Caco-2 (cell line): ENCODE data around the gene GAREM1. TPM values are rescaled to one million over a fixed set of nuclear protein-coding genes. Genes with fewer than 3 reads are reported as not detected.

Source experiments
- BruUV-seq: library from RNA; stranded (reverse); fragments of 400-500 nt; replicated peaks from 2 replicates; lab custom pipeline; 2021; lab: Mats Ljungman, UMichigan
- CTCF ChIA-PET: fragments of 300-600 bp; sonication (Branson Sonifier 250); formaldehyde crosslinking; loops from one replicate; lab custom pipeline; 2022; ENCODE audit warnings: antibody characterized with exemption; lab: Charles Lee
- POLR2A ChIA-PET: fragments of 300-600 bp; sonication (Branson Sonifier 250); formaldehyde crosslinking; loops from one replicate; lab custom pipeline; 2022; ENCODE audit warnings: antibody characterized with exemption; lab: Charles Lee
- DNase-seq, 2 experiments: peaks; one replicate each; pipeline versions ENCODE4 v3.0.0 to v3.0.0-alpha.2; 2020 to 2022
- H3K27me3 ChIP-seq: replicated peaks from 2 replicates; pipeline ENCODE4 v1.6.0; 2011; ENCODE audit warnings: low read length; ENCODE audit not compliant: control insufficient read depth, insufficient read depth
- H3K36me3 ChIP-seq: 2 replicates; pipeline ENCODE4 v1.5.1; 2011; ENCODE audit warnings: low read length; ENCODE audit not compliant: control insufficient read depth, insufficient read depth
- H3K4me1 ChIP-seq: fragments of 250-450 bp; sonication (Bioruptor Pico); 2 replicates; pipeline ENCODE4 v1.5.1; 2020; ENCODE audit warnings: mild to moderate bottlenecking
- H3K4me3 ChIP-seq: 2 replicates; pipeline ENCODE4 v1.5.1; 2011; ENCODE audit warnings: low read depth, mild to moderate bottlenecking, control low read depth, low read length
- H3K9me3 ChIP-seq: fragments of 250-450 bp; sonication (Bioruptor Pico); 2 replicates; pipeline ENCODE4 v1.5.1; 2020; ENCODE audit warnings: mild to moderate bottlenecking, moderate library complexity
- H3K27ac Mint-ChIP-seq: one replicate; pipeline ENCODE4 v1.8.0; 2022; ENCODE audit warnings: mixed read lengths; ENCODE audit not compliant: unreplicated experiment
- H3K27me3 Mint-ChIP-seq: one replicate; pipeline ENCODE4 v1.8.0; 2022; ENCODE audit warnings: mixed read lengths; ENCODE audit not compliant: insufficient read depth, unreplicated experiment
- H3K36me3 Mint-ChIP-seq: one replicate; pipeline ENCODE4 v1.8.0; 2022; ENCODE audit warnings: mild to moderate bottlenecking, mixed read lengths; ENCODE audit not compliant: insufficient read depth, unreplicated experiment
- H3K4me1 Mint-ChIP-seq: one replicate; pipeline ENCODE4 v1.8.0; 2022; ENCODE audit warnings: low read depth, mixed read lengths; ENCODE audit not compliant: unreplicated experiment
- H3K4me3 Mint-ChIP-seq: one replicate; pipeline ENCODE4 v1.8.0; 2022; ENCODE audit warnings: mild to moderate bottlenecking, moderate library complexity, mixed read lengths; ENCODE audit not compliant: unreplicated experiment
- H3K9me3 Mint-ChIP-seq: one replicate; pipeline ENCODE4 v1.8.0; 2022; ENCODE audit warnings: mixed read lengths; ENCODE audit not compliant: unreplicated experiment
- CTCF ChIP-seq, 2 experiments: fragments of 200-600 bp in 1 of 2; IDR thresholded peaks; 1 replicate in 1 of 2; 2 replicates in 1 of 2; pipeline versions ENCODE4 v1.5.1 to v1.8.0; 2011 to 2022; ENCODE audit warnings: antibody characterized with exemption in 1 of 2, control low read depth in 1 of 2, inconsistent platforms in 1 of 2, low read depth in 1 of 2, low read length in 1 of 2, mild to moderate bottlenecking in 1 of 2, moderate library complexity in 1 of 2; ENCODE audit not compliant: insufficient read depth in 1 of 2, severe bottlenecking in 1 of 2, unreplicated experiment in 1 of 2
- intact Hi-C: fragments of 100-400 bp; cut with micrococcal nuclease; formaldehyde crosslinking; loops from one replicate; pipeline ENCODE4 v1.10.0; 2022; ENCODE audit not compliant: unreplicated experiment
- total RNA-seq: library from RNA; stranded (reverse); gene quantifications from 2 replicates; pipeline ENCODE4 v1.2.3, GENCODE V29; 2022

Gene GAREM1
- total RNA-seq, 1 experiment from 2014 or later = 0.50 TPM

- peaks cover 4% of the 10 kb centered on the region for H3K27me3 Mint-ChIP-seq
- H3K4me3 Mint-ChIP-seq = peak overlapping the region; percentile 81
- ChIA-PET CTCF (no interaction called here), POLR2A (no interaction called here)
- no peaks in the 10 kb centered on the region for H3K9me3 ChIP-seq
- intact Hi-C loops = no loop called here
- no peak for DNase-seq
- H3K36me3 ChIP-seq = no peaks in the 10 kb centered on the region
- no peaks in the 10 kb centered on the region for H3K27me3 ChIP-seq
- TSS peak; percentile 20 for BruUV-seq
- H3K36me3 Mint-ChIP-seq = no peaks in the 10 kb centered on the region
- H3K4me1 ChIP-seq = no peaks in the 10 kb centered on the region
- no peaks in the 10 kb centered on the region for H3K9me3 Mint-ChIP-seq
- no peak overlapping the region for H3K4me3 ChIP-seq
- H3K4me1 Mint-ChIP-seq = no peaks in the 10 kb centered on the region
- H3K27ac Mint-ChIP-seq = no peak overlapping the region
- TF ChIP-seq CTCF (IDR thresholded peaks at IDR 0.05; ENCODE audit: insufficient read depth in 1 of 2, low read depth in 1 of 2, low read length in 1 of 2, severe bottlenecking in 1 of 2, unreplicated experiment in 1 of 2) = no peak
These were observed 1.5 kb downstream of the GAREM1 start for GRCh38 chr18:32469190-32469651.

GRCh38 chr18:32468147-32468845, 2.4 kb downstream of the GAREM1 start:
- no peak for DNase-seq
- H3K27me3 ChIP-seq = no peaks in the 10 kb centered on the region
- CTCF ChIA-PET = no interaction called here
- TF ChIP-seq CTCF (IDR thresholded peaks at IDR 0.05; ENCODE audit: insufficient read depth in 1 of 2, low read depth in 1 of 2, low read length in 1 of 2, severe bottlenecking in 1 of 2, unreplicated experiment in 1 of 2) = no peak
- H3K4me3 ChIP-seq = no peak overlapping the region
- POLR2A ChIA-PET = no interaction called here
- no peaks in the 10 kb centered on the region for H3K4me1 ChIP-seq
- no TSS peak for BruUV-seq
- H3K27me3 Mint-ChIP-seq = peaks cover 4% of the 10 kb centered on the region
- no peaks in the 10 kb centered on the region for H3K9me3 ChIP-seq
- H3K27ac Mint-ChIP-seq = no peak overlapping the region
- intact Hi-C loops = no loop called here
- H3K4me1 Mint-ChIP-seq = no peaks in the 10 kb centered on the region
- no peaks in the 10 kb centered on the region for H3K9me3 Mint-ChIP-seq
- no peak overlapping the region for H3K4me3 Mint-ChIP-seq
- no peaks in the 10 kb centered on the region for H3K36me3 ChIP-seq
- H3K36me3 Mint-ChIP-seq = no peaks in the 10 kb centered on the region

- CTCF ChIA-PET = no interaction called here
- POLR2A ChIA-PET = no interaction called here
These were observed 8.9 kb downstream of the GAREM1 start for GRCh38 chr18:32461709-32462272.

More at GRCh38 chr18:32461709-32462272, 8.9 kb downstream of the GAREM1 start:
- Mint-ChIP-seq H3K4me1 (no peaks in the 10 kb centered on the region), H3K4me3 (no peak overlapping the region), H3K27me3 (no peaks in the 10 kb centered on the region), H3K36me3 (no peaks in the 10 kb centered on the region), H3K27ac (no peak overlapping the region), H3K9me3 (no peaks in the 10 kb centered on the region)
- H3K9me3 ChIP-seq = no peaks in the 10 kb centered on the region
- no peak for DNase-seq
- no peak for TF ChIP-seq CTCF (IDR thresholded peaks at IDR 0.05; ENCODE audit: insufficient read depth in 1 of 2, low read depth in 1 of 2, low read length in 1 of 2, severe bottlenecking in 1 of 2, unreplicated experiment in 1 of 2)
- no peaks in the 10 kb centered on the region for H3K27me3 ChIP-seq
- no peak overlapping the region for H3K4me3 ChIP-seq
- no TSS peak for BruUV-seq
- intact Hi-C loops = no loop called here
- H3K4me1 ChIP-seq = no peaks in the 10 kb centered on the region
- no peaks in the 10 kb centered on the region for H3K36me3 ChIP-seq
